AG04450 (cell line): ENCODE results near the gene RFX3. TPM values are rescaled to one million over a fixed set of nuclear protein-coding genes. Genes with fewer than 3 reads are reported as not detected.

Experiments
- CTCF ChIA-PET: fragments of 300-600, 350-600 bp; formaldehyde crosslinking; extraction: SDS; loops from one replicate; lab custom pipeline; 2022; ENCODE audit warnings: antibody characterized with exemption, inconsistent platforms; lab: Charles Lee
- POLR2A ChIA-PET: fragments of 350-600 bp; formaldehyde crosslinking; extraction: SDS; loops from one replicate; lab custom pipeline; 2021; ENCODE audit warnings: antibody characterized with exemption, inconsistent platforms; lab: Yijun Ruan, JAX
- DNase-seq: peaks from one replicate; pipeline ENCODE4 v3.0.0-alpha.2; 2011; ENCODE audit warnings: low read depth, low spot score
- H3K27ac ChIP-seq: one replicate; pipeline ENCODE4 v1.5.1; 2012; ENCODE audit warnings: low read depth, low read length, control low read depth
- H3K27me3 ChIP-seq: one replicate; pipeline ENCODE4 v1.6.0; 2012; ENCODE audit warnings: low read length; ENCODE audit not compliant: control insufficient read depth, insufficient read depth
- H3K4me3 ChIP-seq: 2 replicates; pipeline ENCODE4 v1.5.1; 2011; ENCODE audit warnings: mild to moderate bottlenecking, low read depth, low read length, control low read depth
- H3K9me3 ChIP-seq: 2 replicates; pipeline ENCODE4 v1.5.1; 2012; ENCODE audit warnings: low read length; ENCODE audit not compliant: control insufficient read depth, insufficient read depth
- polyA plus RNA-seq: library from polyadenylated mRNA; depleted of rRNA; stranded (reverse); fragments of >200 nt; gene quantifications from 2 replicates; pipeline ENCODE4 v1.2.3, GENCODE V29; 2011
- TF ChIP-seq, protein P1 (sequence below): IDR thresholded peaks from 2 replicates; pipeline ENCODE4 v1.5.1; 2011; ENCODE audit warnings: low read depth, low read length, control low read depth, inconsistent platforms

RFX3 gene
- polyA plus RNA-seq, 1 experiment = 3.7 TPM

- no peaks in the 10 kb centered on the region for H3K27me3 ChIP-seq
- POLR2A ChIA-PET = no interaction called here
- no peaks in the 10 kb centered on the region for H3K9me3 ChIP-seq
- H3K27ac ChIP-seq = no peak overlapping the region
- CTCF ChIA-PET = interaction anchor here (1.0 kb wide), 1 partner anchor 205 kb away, joined by 4 read pairs; no protein-coding TSS in a partner anchor
- TF ChIP-seq, protein P1, sequence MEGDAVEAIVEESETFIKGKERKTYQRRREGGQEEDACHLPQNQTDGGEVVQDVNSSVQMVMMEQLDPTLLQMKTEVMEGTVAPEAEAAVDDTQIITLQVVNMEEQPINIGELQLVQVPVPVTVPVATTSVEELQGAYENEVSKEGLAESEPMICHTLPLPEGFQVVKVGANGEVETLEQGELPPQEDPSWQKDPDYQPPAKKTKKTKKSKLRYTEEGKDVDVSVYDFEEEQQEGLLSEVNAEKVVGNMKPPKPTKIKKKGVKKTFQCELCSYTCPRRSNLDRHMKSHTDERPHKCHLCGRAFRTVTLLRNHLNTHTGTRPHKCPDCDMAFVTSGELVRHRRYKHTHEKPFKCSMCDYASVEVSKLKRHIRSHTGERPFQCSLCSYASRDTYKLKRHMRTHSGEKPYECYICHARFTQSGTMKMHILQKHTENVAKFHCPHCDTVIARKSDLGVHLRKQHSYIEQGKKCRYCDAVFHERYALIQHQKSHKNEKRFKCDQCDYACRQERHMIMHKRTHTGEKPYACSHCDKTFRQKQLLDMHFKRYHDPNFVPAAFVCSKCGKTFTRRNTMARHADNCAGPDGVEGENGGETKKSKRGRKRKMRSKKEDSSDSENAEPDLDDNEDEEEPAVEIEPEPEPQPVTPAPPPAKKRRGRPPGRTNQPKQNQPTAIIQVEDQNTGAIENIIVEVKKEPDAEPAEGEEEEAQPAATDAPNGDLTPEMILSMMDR = no peak
- no peak for DNase-seq
- H3K4me3 ChIP-seq = no peak overlapping the region
Measured at GRCh38 chr9:3446313-3446712, 79.5 kb downstream of the RFX3 start.

DNA sequence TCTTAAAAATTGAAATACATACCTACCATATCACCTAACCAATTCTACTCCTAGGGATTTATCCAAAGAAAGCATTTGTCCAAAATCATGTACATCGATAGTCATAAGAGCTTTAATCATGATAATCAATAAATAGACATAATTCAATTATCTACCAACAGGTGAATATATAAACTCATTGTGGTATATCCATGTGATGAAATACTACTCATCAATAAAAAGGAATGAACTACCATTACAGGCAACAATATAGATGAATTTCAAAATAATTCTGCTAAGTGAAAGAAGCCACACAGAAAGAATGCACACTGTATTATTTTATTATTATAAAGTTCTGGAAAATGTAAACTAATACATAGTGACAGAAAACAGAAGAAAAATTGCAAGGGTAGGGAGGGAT is 81.8 kb downstream of the RFX3 start:
- no peaks in the 10 kb centered on the region for H3K9me3 ChIP-seq
- TF ChIP-seq, protein P1 = no peak
- no peak for DNase-seq
- no peaks in the 10 kb centered on the region for H3K27me3 ChIP-seq
- POLR2A ChIA-PET = no interaction called here
- no peak overlapping the region for H3K4me3 ChIP-seq
- CTCF ChIA-PET = no interaction called here
- no peak overlapping the region for H3K27ac ChIP-seq

DNA sequence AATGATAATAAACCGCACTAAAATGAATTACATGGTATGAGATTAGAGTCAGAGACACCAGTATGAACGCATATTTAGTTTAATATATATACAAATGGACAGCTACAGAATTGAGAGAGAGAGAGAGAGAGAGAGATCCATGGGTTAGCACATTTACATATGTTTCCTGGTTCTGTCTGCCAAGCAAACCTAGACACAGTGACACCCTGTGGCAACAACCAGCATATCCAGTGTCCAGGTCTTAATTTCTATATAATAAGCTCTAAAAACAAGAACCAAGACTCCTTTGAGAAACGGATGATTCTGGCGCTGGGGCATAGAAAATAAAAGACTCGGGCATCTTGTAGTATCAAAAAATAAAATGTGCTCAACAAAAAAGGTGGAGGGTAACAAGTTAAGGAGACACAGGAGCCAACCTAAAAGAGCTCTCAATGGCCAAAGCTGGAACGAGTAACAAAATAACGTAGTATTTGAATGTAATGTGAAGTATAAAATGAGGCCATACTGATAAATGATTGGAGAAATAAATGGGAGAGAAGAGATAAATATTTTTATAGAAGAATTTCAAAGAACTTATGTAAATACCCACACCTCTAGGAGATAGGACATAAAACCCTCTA is 84.5 kb downstream of the RFX3 start:
- POLR2A ChIA-PET = interaction anchor here (0.6 kb wide), 1 partner anchor 238 kb away, joined by 3 read pairs; no protein-coding TSS in a partner anchor
- peak; percentile 37 for DNase-seq

GRCh38 chr9:3436629-3437420 is 89.0 kb downstream of the RFX3 start:
- Histone ChIP-seq H3K4me3 (no peak overlapping the region), H3K9me3 (no peaks in the 10 kb centered on the region), H3K27me3 (no peaks in the 10 kb centered on the region), H3K27ac (no peak overlapping the region)
- ChIA-PET POLR2A (no interaction called here), CTCF (interaction anchor here (1.1 kb wide), 1 partner anchor 196 kb away, joined by 3 read pairs; no protein-coding TSS in a partner anchor)
- peak; percentile 1 for DNase-seq
- TF ChIP-seq, protein P1 = no peak

More for the DNA sequence above, 84.5 kb downstream of the RFX3 start:
- Histone ChIP-seq H3K9me3 (no peaks in the 10 kb centered on the region), H3K4me3 (no peak overlapping the region), H3K27me3 (no peaks in the 10 kb centered on the region), H3K27ac (no peak overlapping the region)
- CTCF ChIA-PET = interaction anchor here (0.5 to 4.8 kb wide), 83 partner anchors 9 to 948 kb away, joined by 3 to 166 read pairs (median 4); partner anchors contain the start of genes PUM3 and RFX3
- TF ChIP-seq, protein P1 = peak; percentile 77

- Histone ChIP-seq H3K27me3 (no peaks in the 10 kb centered on the region), H3K27ac (no peak overlapping the region), H3K9me3 (no peaks in the 10 kb centered on the region), H3K4me3 (no peak overlapping the region)
- ChIA-PET CTCF (no interaction called here), POLR2A (no interaction called here)
- no peak for DNase-seq
- TF ChIP-seq, protein P1 = no peak
Measured at GRCh38 chr9:3435732-3436131, 90.1 kb downstream of the RFX3 start.
